ENCODE results near the gene SIPA1L3. TPM values are rescaled to one million over a fixed set of nuclear protein-coding genes. Genes with fewer than 3 reads are reported as not detected.
"Not testable (repeated sequence)": the region's sequence is repeated elsewhere in the genome, so short reads cannot be mapped to it uniquely, and the experiment has no call there.

Gene SIPA1L3
- 10 to 100 TPM; 10.9 to 20.5 TPM for total RNA-seq

- Mint-ChIP-seq H3K9me3 (no peaks in the 10 kb centered on the region), H3K36me3 (peaks cover 5 to 6% of the 10 kb centered on the region in 2 donors), H3K27ac (peak within 1 kb of the TSS; percentile 82 to 89)
- DNase-seq (ENCODE audit: low spot score in 2 of 2) (peak; percentile 86 to 91), ATAC-seq (peak; percentile 96 to 99)
These were observed at the start of gene SIPA1L3 for GRCh38 chr19:37906869-37907734. Gene SIPA1L3 (plus strand): TSS chr19:37907208. CDS start chr19:38081566, 174,358 bp downstream.

- no peaks in the 10 kb centered on the region for H3K36me3 Mint-ChIP-seq
- peaks cover 0 to 12% of the 10 kb centered on the region in 2 donors for H3K9me3 Mint-ChIP-seq
- DNase-seq (ENCODE audit: low spot score in 2 of 2), result no peak
- H3K27ac Mint-ChIP-seq, result no peak overlapping the region
- ATAC-seq, result no peak
These were observed 42.5 kb upstream of the SIPA1L3 start for GRCh38 chr19:37864501-37864900.

GRCh38 chr19:37865930-37866329 is 41.1 kb upstream of the SIPA1L3 start:
- not testable (repeated sequence) for ATAC-seq

GRCh38 chr19:37867831-37868230 is 39.2 kb upstream of the SIPA1L3 start:
- H3K9me3 Mint-ChIP-seq, result peaks cover 0 to 21% of the 10 kb centered on the region in 2 donors
- no peak for DNase-seq (ENCODE audit: low spot score in 2 of 2)
- no peak for ATAC-seq
- no peaks in the 10 kb centered on the region for H3K36me3 Mint-ChIP-seq
- no peak overlapping the region for H3K27ac Mint-ChIP-seq

More at GRCh38 chr19:37865930-37866329, 41.1 kb upstream of the SIPA1L3 start:
- not testable (repeated sequence) for H3K36me3 Mint-ChIP-seq; H3K27ac Mint-ChIP-seq; DNase-seq (ENCODE audit: low spot score in 2 of 2)
- peaks cover 0 to 21% of the 10 kb centered on the region in 2 donors for H3K9me3 Mint-ChIP-seq

- DNase-seq (ENCODE audit: low spot score in 2 of 2) (no peak), ATAC-seq (no peak)
- Mint-ChIP-seq H3K36me3 (no peaks in the 10 kb centered on the region), H3K27ac (no peak overlapping the region), H3K9me3 (peaks cover 0 to 21% of the 10 kb centered on the region in 2 donors)
These were observed 37.2 kb upstream of the SIPA1L3 start for GRCh38 chr19:37869766-37870340.

GRCh38 chr19:37872383-37872782 is 34.6 kb upstream of the SIPA1L3 start:
- Mint-ChIP-seq H3K27ac (no peak overlapping the region), H3K9me3 (peaks cover 0 to 20% of the 10 kb centered on the region in 2 donors), H3K36me3 (no peaks in the 10 kb centered on the region)
- no peak for DNase-seq (ENCODE audit: low spot score in 2 of 2)
- no peak for ATAC-seq

- Mint-ChIP-seq H3K9me3 (peaks cover 0 to 10% of the 10 kb centered on the region in 2 donors), H3K36me3 (no peaks in the 10 kb centered on the region), H3K27ac (no peak overlapping the region)
- ATAC-seq (no peak), DNase-seq (ENCODE audit: low spot score in 2 of 2) (no peak)
These were observed 32.2 kb upstream of the SIPA1L3 start for GRCh38 chr19:37874784-37875183.

GRCh38 chr19:37876032-37876431 is 31.0 kb upstream of the SIPA1L3 start:
- ATAC-seq (no peak), DNase-seq (ENCODE audit: low spot score in 2 of 2) (no peak)
- peaks cover 0 to 4% of the 10 kb centered on the region in 2 donors for H3K9me3 Mint-ChIP-seq
- no peak overlapping the region for H3K27ac Mint-ChIP-seq
- no peaks in the 10 kb centered on the region for H3K36me3 Mint-ChIP-seq

- H3K27ac Mint-ChIP-seq, result no peak overlapping the region
- peaks cover 4% of the 10 kb centered on the region in 2 donors for H3K9me3 Mint-ChIP-seq
- ATAC-seq, result no peak
- no peaks in the 10 kb centered on the region for H3K36me3 Mint-ChIP-seq
- DNase-seq (ENCODE audit: low spot score in 2 of 2), result no peak
These were observed 29.9 kb upstream of the SIPA1L3 start for GRCh38 chr19:37877147-37877546.

- Mint-ChIP-seq H3K36me3 (peaks cover 0 to 6% of the 10 kb centered on the region in 2 donors), H3K9me3 (peaks cover 6 to 8% of the 10 kb centered on the region in 2 donors), H3K27ac (no peak overlapping the region)
- ATAC-seq, result no peak
- DNase-seq (ENCODE audit: low spot score in 2 of 2), result no peak
These were observed 21.6 kb upstream of the SIPA1L3 start for GRCh38 chr19:37885392-37885791.

- Mint-ChIP-seq H3K36me3 (peaks cover 0 to 6% of the 10 kb centered on the region in 2 donors), H3K27ac (no peak overlapping the region), H3K9me3 (peaks cover 6 to 8% of the 10 kb centered on the region in 2 donors)
- DNase-seq (ENCODE audit: low spot score in 2 of 2), result no peak
- no peak for ATAC-seq
These were observed 20.4 kb upstream of the SIPA1L3 start for GRCh38 chr19:37886571-37886970.

GRCh38 chr19:37893845-37894575 is 13.0 kb upstream of the SIPA1L3 start:
- no peak for DNase-seq (ENCODE audit: low spot score in 2 of 2)
- Mint-ChIP-seq H3K36me3 (no peaks in the 10 kb centered on the region), H3K27ac (no peak overlapping the region), H3K9me3 (no peaks in the 10 kb centered on the region)
- no peak for ATAC-seq

- DNase-seq (ENCODE audit: low spot score in 2 of 2) (no peak), ATAC-seq (no peak)
- H3K9me3 Mint-ChIP-seq, result no peaks in the 10 kb centered on the region
- no peaks in the 10 kb centered on the region for H3K36me3 Mint-ChIP-seq
- H3K27ac Mint-ChIP-seq, result no peak overlapping the region
These were observed 10.8 kb upstream of the SIPA1L3 start for GRCh38 chr19:37896180-37896579.

- DNase-seq (ENCODE audit: low spot score in 2 of 2) (no peak), ATAC-seq (no peak)
- Mint-ChIP-seq H3K36me3 (no peaks in the 10 kb centered on the region), H3K9me3 (no peaks in the 10 kb centered on the region), H3K27ac (no peak overlapping the region)
These were observed 7.6 kb upstream of the SIPA1L3 start for GRCh38 chr19:37899453-37899852.

- Mint-ChIP-seq H3K27ac (no peak overlapping the region), H3K36me3 (no peaks in the 10 kb centered on the region), H3K9me3 (no peaks in the 10 kb centered on the region)
- DNase-seq (ENCODE audit: low spot score in 2 of 2), result no peak
- ATAC-seq, result no peak
These were observed 7.0 kb upstream of the SIPA1L3 start for GRCh38 chr19:37899966-37900365.

GRCh38 chr19:37902668-37903067 is 4.3 kb upstream of the SIPA1L3 start:
- Mint-ChIP-seq H3K9me3 (no peaks in the 10 kb centered on the region), H3K27ac (no peak overlapping the region), H3K36me3 (peaks cover 0 to 5% of the 10 kb centered on the region in 2 donors)
- DNase-seq (ENCODE audit: low spot score in 2 of 2) (peak; percentile 74 to 90), ATAC-seq (peak; percentile 33 to 58)

GRCh38 chr19:37903096-37903495 is 3.9 kb upstream of the SIPA1L3 start:
- DNase-seq (ENCODE audit: low spot score in 2 of 2) (no peak), ATAC-seq (no peak)
- Mint-ChIP-seq H3K36me3 (peaks cover 0 to 5% of the 10 kb centered on the region in 2 donors), H3K27ac (no peak overlapping the region), H3K9me3 (no peaks in the 10 kb centered on the region)
